Loucy (cell line): ENCODE measurements around the gene ZSCAN21.

Experiments
- H2AFZ ChIP-seq: fragments of 200-600 bp; sonication (generic); 2 replicates; pipeline ENCODE4 v1.6.0; 2016; ENCODE audit warnings: antibody characterized with exemption, mild to moderate bottlenecking, low read length, moderate library complexity
- H3F3A ChIP-seq: fragments of 200-600 bp; 2 replicates; pipeline ENCODE4 v1.6.0; 2016; ENCODE audit warnings: antibody characterized with exemption, low read depth, mild to moderate bottlenecking
- H3K27me3 ChIP-seq: fragments of 200-600 bp; sonication (generic); 2 replicates; pipeline ENCODE4 v1.6.1; 2014; ENCODE audit warnings: low read length, mild to moderate bottlenecking; ENCODE audit not compliant: insufficient read depth, poor library complexity, severe bottlenecking
- H3K36me3 ChIP-seq: fragments of 200-600 bp; sonication (generic); 2 replicates; pipeline ENCODE4 v1.6.1; 2016; ENCODE audit warnings: low read length; ENCODE audit not compliant: insufficient read depth
- H3K4me1 ChIP-seq: fragments of 200-600 bp; sonication (generic); 2 replicates; pipeline ENCODE4 v1.5.1; 2014; ENCODE audit warnings: low read length, mild to moderate bottlenecking; ENCODE audit not compliant: insufficient read depth, poor library complexity, severe bottlenecking
- H3K4me2 ChIP-seq: fragments of 200-600 bp; sonication (generic); 2 replicates; pipeline ENCODE4 v1.6.0; 2014; ENCODE audit warnings: antibody characterized with exemption, low read length, low read depth, mild to moderate bottlenecking; ENCODE audit not compliant: poor library complexity, severe bottlenecking
- H3K4me3 ChIP-seq: fragments of 200-600 bp; sonication (generic); 2 replicates; pipeline ENCODE4 v1.5.1; 2014; ENCODE audit warnings: low read length, mild to moderate bottlenecking, mixed read lengths; ENCODE audit not compliant: poor library complexity, severe bottlenecking
- H3K79me2 ChIP-seq: fragments of 200-600 bp; sonication (generic); 2 replicates; pipeline ENCODE4 v1.6.1; 2014; ENCODE audit warnings: low read length; ENCODE audit not compliant: insufficient read depth
- H3K9ac ChIP-seq: fragments of 200-600 bp; sonication (generic); 2 replicates; pipeline ENCODE4 v1.6.0; 2014; ENCODE audit warnings: mild to moderate bottlenecking, low read depth, low read length, moderate library complexity; ENCODE audit not compliant: poor library complexity, severe bottlenecking
- H3K9me2 ChIP-seq: fragments of 200-600 bp; sonication (generic); replicated peaks from 2 replicates; pipeline ENCODE4 v1.6.1; 2016; ENCODE audit warnings: low read depth, low read length, mixed read lengths
- H3K9me3 ChIP-seq: fragments of 200-600 bp; sonication (generic); 2 replicates; pipeline ENCODE4 v1.6.1; 2014; ENCODE audit warnings: mild to moderate bottlenecking, antibody characterized with exemption, low read length, low read depth; ENCODE audit not compliant: insufficient read depth
- H4K20me1 ChIP-seq: fragments of 200-600 bp; sonication (generic); 2 replicates; pipeline ENCODE4 v1.6.0; 2014; ENCODE audit warnings: antibody characterized with exemption, low read length, mild to moderate bottlenecking; ENCODE audit not compliant: insufficient read depth, poor library complexity, severe bottlenecking
- CTCF ChIP-seq: fragments of 200-600 bp; sonication (generic); conservative IDR thresholded peaks from 2 replicates; pipeline ENCODE4 v1.5.1; 2014; ENCODE audit warnings: mild to moderate bottlenecking, antibody characterized with exemption, low read length
- EZH2phosphoT487 ChIP-seq: fragments of 200-600 bp; IDR thresholded peaks from 2 replicates; pipeline ENCODE4 v1.6.1; 2018; ENCODE audit warnings: antibody characterized with exemption, mild to moderate bottlenecking, moderate library complexity, borderline replicate concordance

ZSCAN21 gene

GRCh38 chr7:100040575-100040974 lies 9.0 kb upstream of the ZSCAN21 start:
- no peaks in the 10 kb centered on the region for H4K20me1 ChIP-seq
- H3F3A ChIP-seq: peaks cover 9% of the 10 kb centered on the region; the same call in 1 of the 2 replicates
- H2AFZ ChIP-seq: no peak overlapping the region
- H3K4me2 ChIP-seq: no peak overlapping the region
- H3K9ac ChIP-seq: no peak overlapping the region
- no peaks in the 10 kb centered on the region for H3K9me3 ChIP-seq
- no peaks in the 10 kb centered on the region; the same call in 1 of the 2 replicates for H3K36me3 ChIP-seq
- no peaks in the 10 kb centered on the region for H3K79me2 ChIP-seq
- H3K27me3 ChIP-seq: no peaks in the 10 kb centered on the region
- H3K4me1 ChIP-seq: peaks cover 12% of the 10 kb centered on the region
- H3K9me2 ChIP-seq: no peaks in the 10 kb centered on the region
- TF ChIP-seq EZH2phosphoT487: no peak
- no peak for TF ChIP-seq CTCF
- no peak overlapping the region for H3K4me3 ChIP-seq

GRCh38 chr7:100044718-100045117 lies 4.9 kb upstream of the ZSCAN21 start:
- H3F3A ChIP-seq: peaks cover 9% of the 10 kb centered on the region; the same call in 1 of the 2 replicates
- H3K4me3 ChIP-seq: no peak overlapping the region
- H3K36me3 ChIP-seq: no peaks in the 10 kb centered on the region
- H3K4me2 ChIP-seq: no peak overlapping the region
- H3K9ac ChIP-seq: no peak overlapping the region
- no peak overlapping the region for H2AFZ ChIP-seq
- H3K9me2 ChIP-seq: no peaks in the 10 kb centered on the region
- no peaks in the 10 kb centered on the region for H3K79me2 ChIP-seq
- H4K20me1 ChIP-seq: no peaks in the 10 kb centered on the region
- TF ChIP-seq EZH2phosphoT487: no peak
- TF ChIP-seq CTCF: no peak
- H3K4me1 ChIP-seq: peaks cover 16% of the 10 kb centered on the region
- no peaks in the 10 kb centered on the region for H3K9me3 ChIP-seq
- no peaks in the 10 kb centered on the region for H3K27me3 ChIP-seq

GRCh38 chr7:100048680-100049079 lies 894 bp upstream of the ZSCAN21 start:
- H3K4me3 ChIP-seq: peak overlapping the region; percentile 81
- H3K27me3 ChIP-seq: no peaks in the 10 kb centered on the region
- H3K79me2 ChIP-seq: peaks cover 12% of the 10 kb centered on the region
- no peak overlapping the region for H3K9ac ChIP-seq
- no peaks in the 10 kb centered on the region for H3F3A ChIP-seq
- no peaks in the 10 kb centered on the region for H3K9me3 ChIP-seq
- H3K36me3 ChIP-seq: no peaks in the 10 kb centered on the region
- peaks cover 14% of the 10 kb centered on the region for H3K4me1 ChIP-seq
- H3K4me2 ChIP-seq: peak overlapping the region; percentile 95
- TF ChIP-seq EZH2phosphoT487 (no peak), CTCF (no peak)
- H3K9me2 ChIP-seq: no peaks in the 10 kb centered on the region
- H2AFZ ChIP-seq: peak overlapping the region; percentile 94
- H4K20me1 ChIP-seq: no peaks in the 10 kb centered on the region
